ENCODE data around the gene MRPL44.

The MRPL44 gene

GRCh38 chr2:224014336-224014735 is 57.1 kb downstream of the MRPL44 start:
- H3K9ac ChIP-seq: no peak overlapping the region
- no peaks in the 10 kb centered on the region for H4K20me1 ChIP-seq (ENCODE audit: insufficient read depth)
- no peak overlapping the region for H3K4me2 ChIP-seq
- peaks cover 9% of the 10 kb centered on the region for H3K4me1 ChIP-seq (ENCODE audit: low read depth, poor library complexity, severe bottlenecking)
- no peak overlapping the region for H3K4me3 ChIP-seq (IDR thresholded peaks at IDR 0.05; ENCODE audit: insufficient read depth, low read depth, low read length)
- H3K36me3 ChIP-seq (ENCODE audit: insufficient read depth): no peaks in the 10 kb centered on the region
- no peak for TF ChIP-seq CTCF (conservative IDR thresholded peaks at IDR 0.05; ENCODE audit: low read depth, low read length)
- no peak overlapping the region for H3K27ac ChIP-seq
- H3K27me3 ChIP-seq (ENCODE audit: insufficient read depth, low read depth): no peaks in the 10 kb centered on the region
- no peaks in the 10 kb centered on the region for H3K79me2 ChIP-seq (ENCODE audit: insufficient read depth, low read depth)
- H2AFZ ChIP-seq (ENCODE audit: low read depth): no peak overlapping the region

DNA sequence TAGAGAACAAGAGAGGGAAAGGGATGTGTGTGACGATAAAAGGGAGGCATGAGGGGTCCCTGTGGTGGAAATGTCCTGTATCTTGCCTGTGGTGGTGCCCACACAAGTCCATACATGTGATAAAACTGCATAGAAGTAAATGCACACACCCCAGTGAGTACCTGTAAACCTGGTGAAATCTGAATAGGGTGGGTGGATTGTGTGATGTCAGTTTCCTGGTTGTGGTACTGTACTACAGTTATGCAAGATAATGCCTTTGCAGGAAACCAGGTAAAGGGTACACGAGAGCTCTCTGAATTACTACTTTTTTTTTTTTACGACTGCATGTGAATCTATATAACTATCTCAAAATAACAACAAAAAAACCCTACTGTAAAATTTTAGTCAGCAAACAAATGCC is 59.7 kb downstream of the MRPL44 start:
- Histone ChIP-seq H2AFZ (ENCODE audit: low read depth) (no peak overlapping the region), H3K4me3 (IDR thresholded peaks at IDR 0.05; ENCODE audit: insufficient read depth, low read depth, low read length) (no peak overlapping the region), H3K27me3 (ENCODE audit: insufficient read depth, low read depth) (no peaks in the 10 kb centered on the region), H4K20me1 (ENCODE audit: insufficient read depth) (no peaks in the 10 kb centered on the region), H3K27ac (no peak overlapping the region), H3K79me2 (ENCODE audit: insufficient read depth, low read depth) (no peaks in the 10 kb centered on the region), H3K4me2 (no peak overlapping the region), H3K9ac (no peak overlapping the region), H3K36me3 (ENCODE audit: insufficient read depth) (no peaks in the 10 kb centered on the region), H3K4me1 (ENCODE audit: low read depth, poor library complexity, severe bottlenecking) (no peaks in the 10 kb centered on the region)
- no peak for TF ChIP-seq CTCF (conservative IDR thresholded peaks at IDR 0.05; ENCODE audit: low read depth, low read length)

Measured in KMS-11 (cell line).